ENCODE data around the gene STXBP1.
"Not testable (repeated sequence)": the region's sequence is repeated elsewhere in the genome, so short reads cannot be mapped to it uniquely, and the experiment has no call there.

Gene STXBP1

DNA sequence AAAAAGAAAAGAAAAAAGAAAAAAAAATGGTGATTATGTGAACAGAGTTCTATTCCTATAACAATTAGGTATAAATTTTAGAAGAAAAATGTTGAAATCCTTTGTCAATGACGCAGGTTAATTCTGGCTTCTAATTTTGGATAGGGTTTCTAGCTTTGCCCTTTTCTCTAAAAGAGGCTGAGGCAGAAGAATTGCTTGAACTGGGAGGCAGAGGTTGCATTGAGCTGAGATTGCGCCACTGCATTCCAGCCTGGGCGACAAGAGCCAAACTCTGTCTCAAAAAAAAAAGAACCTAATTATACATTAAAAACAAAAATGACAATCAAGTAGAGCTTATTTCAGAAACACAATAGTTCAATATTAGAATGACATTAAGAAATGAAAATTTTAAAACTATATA, 2.9 kb downstream of the STXBP1 start:
- peak; percentile 40 for DNase-seq (ENCODE audit: low read depth)
- TF ChIP-seq, protein P1, sequence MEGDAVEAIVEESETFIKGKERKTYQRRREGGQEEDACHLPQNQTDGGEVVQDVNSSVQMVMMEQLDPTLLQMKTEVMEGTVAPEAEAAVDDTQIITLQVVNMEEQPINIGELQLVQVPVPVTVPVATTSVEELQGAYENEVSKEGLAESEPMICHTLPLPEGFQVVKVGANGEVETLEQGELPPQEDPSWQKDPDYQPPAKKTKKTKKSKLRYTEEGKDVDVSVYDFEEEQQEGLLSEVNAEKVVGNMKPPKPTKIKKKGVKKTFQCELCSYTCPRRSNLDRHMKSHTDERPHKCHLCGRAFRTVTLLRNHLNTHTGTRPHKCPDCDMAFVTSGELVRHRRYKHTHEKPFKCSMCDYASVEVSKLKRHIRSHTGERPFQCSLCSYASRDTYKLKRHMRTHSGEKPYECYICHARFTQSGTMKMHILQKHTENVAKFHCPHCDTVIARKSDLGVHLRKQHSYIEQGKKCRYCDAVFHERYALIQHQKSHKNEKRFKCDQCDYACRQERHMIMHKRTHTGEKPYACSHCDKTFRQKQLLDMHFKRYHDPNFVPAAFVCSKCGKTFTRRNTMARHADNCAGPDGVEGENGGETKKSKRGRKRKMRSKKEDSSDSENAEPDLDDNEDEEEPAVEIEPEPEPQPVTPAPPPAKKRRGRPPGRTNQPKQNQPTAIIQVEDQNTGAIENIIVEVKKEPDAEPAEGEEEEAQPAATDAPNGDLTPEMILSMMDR (IDR thresholded peaks at IDR 0.05; ENCODE audit: low read length, missing control alignments) = no peak
- H3K4me3 ChIP-seq (replicated peaks; ENCODE audit: low read depth, low read length) = no peak overlapping the region

GRCh38 chr9:127621339-127621970, 9.4 kb downstream of the STXBP1 start:
- H3K4me3 ChIP-seq (replicated peaks; ENCODE audit: low read depth, low read length) = not testable (repeated sequence)

GRCh38 chr9:127626752-127627493, 14.8 kb downstream of the STXBP1 start:
- no peak for DNase-seq (ENCODE audit: low read depth)
- TF ChIP-seq, protein P1 (IDR thresholded peaks at IDR 0.05; ENCODE audit: low read length, missing control alignments) = no peak
- no peak overlapping the region for H3K4me3 ChIP-seq (replicated peaks; ENCODE audit: low read depth, low read length)

More at GRCh38 chr9:127621339-127621970, 9.4 kb downstream of the STXBP1 start:
- DNase-seq (ENCODE audit: low read depth) = not testable (repeated sequence)

DNA sequence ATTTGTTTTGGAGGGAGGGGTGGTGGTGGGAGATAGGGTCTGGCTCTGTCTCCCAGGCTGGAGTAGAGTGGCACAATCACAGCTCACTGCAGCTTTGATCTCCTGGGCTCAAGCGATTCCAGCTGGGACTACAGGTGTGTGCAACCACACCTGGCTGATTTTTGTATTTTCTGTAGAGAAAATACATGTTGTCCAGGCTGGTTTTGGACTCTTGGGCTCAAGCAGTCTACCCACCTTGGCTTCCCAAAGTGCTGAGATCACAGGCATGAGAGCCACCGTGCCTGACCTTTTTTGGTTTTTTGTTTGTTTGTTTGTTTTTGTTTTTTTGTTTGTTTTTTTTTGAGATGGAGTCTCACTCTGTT, 15.4 kb downstream of the STXBP1 start:
- DNase-seq (ENCODE audit: low read depth) = no peak
- no peak overlapping the region for H3K4me3 ChIP-seq (replicated peaks; ENCODE audit: low read depth, low read length)
- TF ChIP-seq, protein P1 (IDR thresholded peaks at IDR 0.05; ENCODE audit: low read length, missing control alignments) = no peak

DNA sequence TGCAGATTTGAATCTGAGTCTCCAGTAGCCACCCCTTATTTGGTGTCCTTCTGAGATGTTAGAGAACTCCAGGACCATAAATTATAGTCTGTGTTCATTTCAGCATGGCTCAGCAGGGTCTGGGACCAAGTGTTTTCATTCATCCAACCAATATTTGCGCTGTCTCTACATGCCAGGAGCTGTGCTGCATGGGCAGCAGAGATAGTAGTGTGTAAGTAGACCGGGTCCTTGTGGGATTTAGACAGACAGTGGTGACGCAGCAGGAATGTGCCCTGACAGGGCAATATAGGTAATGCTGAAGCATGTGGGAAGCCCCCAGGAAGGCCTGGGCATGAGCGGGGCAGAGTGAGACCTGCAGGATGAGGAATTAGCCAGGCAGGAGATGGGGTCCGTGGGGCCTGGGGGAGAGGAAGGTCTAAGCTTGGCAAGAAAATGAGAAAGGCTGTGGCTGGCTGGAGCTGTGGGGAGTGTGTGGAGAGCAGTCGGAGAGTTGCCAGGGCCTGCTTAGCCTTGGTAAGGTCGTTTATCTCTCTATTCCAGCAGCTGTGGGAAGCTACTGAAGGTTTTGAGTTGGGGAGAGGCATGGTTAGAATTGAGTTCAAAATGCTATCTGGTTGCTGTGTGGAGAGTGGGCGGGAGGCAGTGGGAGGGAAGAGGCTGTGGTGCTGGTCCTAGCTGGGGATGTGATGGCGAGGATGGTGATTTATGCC, 16.8 kb downstream of the STXBP1 start:
- H3K4me3 ChIP-seq (replicated peaks; ENCODE audit: low read depth, low read length) = no peak overlapping the region
- DNase-seq (ENCODE audit: low read depth) = no peak
- TF ChIP-seq, protein P1 (IDR thresholded peaks at IDR 0.05; ENCODE audit: low read length, missing control alignments) = no peak

DNA sequence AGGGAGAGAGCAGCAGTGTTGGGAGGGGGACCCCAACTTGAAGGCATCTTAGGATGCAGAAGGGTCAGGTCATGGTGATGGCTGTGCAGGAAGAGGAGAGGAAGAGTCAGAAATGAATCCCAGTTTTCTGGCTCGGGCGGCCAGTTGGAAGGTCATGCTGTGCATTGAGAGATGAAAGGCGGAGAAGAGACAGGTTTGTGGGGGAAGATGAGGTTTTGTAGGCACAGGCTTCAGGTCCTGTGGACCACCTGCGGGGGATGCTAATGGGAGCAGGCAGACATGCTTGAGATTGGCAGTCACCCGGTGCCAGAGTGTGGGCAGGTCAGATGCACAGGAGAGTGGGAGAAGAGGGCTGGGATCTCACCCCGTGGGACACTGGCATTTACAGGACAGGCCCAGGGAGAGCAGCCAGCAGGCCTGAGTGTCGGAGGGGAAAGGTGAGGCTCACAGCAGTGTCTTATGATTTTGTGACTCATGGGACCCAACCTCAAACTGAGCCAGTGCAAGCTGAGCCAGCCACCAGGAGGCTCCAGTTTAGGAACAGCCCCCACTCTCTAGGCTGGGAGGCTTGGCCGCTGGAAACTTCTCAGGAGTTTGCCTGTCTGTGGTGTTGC, 17.5 kb downstream of the STXBP1 start:
- H3K4me3 ChIP-seq (replicated peaks; ENCODE audit: low read depth, low read length) = no peak overlapping the region
- DNase-seq (ENCODE audit: low read depth) = no peak
- TF ChIP-seq, protein P1 (IDR thresholded peaks at IDR 0.05; ENCODE audit: low read length, missing control alignments) = no peak

Data from fibroblast of pulmonary artery (primary cell).